Measurements from ENCODE around the gene MYO5B.

DNA sequence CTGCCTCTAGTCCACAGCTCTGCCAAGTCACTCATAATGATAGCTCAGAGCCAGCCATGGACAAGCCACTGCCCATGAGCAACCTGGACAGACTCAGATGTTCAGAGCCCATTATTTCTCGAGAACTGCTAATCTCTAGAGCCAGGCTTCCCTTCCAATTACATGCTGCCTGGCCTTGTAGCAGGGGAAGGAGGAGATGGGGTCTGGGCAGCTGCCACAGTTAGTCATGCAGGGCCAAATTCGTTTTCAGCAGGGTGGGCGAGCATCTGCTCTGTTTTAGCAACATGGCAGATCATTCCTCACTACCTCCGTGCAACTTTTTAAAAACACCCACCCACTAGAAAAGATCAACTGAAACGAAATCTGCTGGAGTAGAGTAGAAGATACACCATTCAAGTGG lies 141.8 kb downstream of the MYO5B start:
- no peak for TF ChIP-seq POLR2A (IDR thresholded peaks at IDR 0.05)
- TF ChIP-seq, protein P1, sequence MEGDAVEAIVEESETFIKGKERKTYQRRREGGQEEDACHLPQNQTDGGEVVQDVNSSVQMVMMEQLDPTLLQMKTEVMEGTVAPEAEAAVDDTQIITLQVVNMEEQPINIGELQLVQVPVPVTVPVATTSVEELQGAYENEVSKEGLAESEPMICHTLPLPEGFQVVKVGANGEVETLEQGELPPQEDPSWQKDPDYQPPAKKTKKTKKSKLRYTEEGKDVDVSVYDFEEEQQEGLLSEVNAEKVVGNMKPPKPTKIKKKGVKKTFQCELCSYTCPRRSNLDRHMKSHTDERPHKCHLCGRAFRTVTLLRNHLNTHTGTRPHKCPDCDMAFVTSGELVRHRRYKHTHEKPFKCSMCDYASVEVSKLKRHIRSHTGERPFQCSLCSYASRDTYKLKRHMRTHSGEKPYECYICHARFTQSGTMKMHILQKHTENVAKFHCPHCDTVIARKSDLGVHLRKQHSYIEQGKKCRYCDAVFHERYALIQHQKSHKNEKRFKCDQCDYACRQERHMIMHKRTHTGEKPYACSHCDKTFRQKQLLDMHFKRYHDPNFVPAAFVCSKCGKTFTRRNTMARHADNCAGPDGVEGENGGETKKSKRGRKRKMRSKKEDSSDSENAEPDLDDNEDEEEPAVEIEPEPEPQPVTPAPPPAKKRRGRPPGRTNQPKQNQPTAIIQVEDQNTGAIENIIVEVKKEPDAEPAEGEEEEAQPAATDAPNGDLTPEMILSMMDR (IDR thresholded peaks at IDR 0.05) = no peak
